ENCODE data around the gene COLEC12.
A peak's percentile ranks its signal among the peaks of the same experiment; 100 is the strongest.

Gene COLEC12

DNA sequence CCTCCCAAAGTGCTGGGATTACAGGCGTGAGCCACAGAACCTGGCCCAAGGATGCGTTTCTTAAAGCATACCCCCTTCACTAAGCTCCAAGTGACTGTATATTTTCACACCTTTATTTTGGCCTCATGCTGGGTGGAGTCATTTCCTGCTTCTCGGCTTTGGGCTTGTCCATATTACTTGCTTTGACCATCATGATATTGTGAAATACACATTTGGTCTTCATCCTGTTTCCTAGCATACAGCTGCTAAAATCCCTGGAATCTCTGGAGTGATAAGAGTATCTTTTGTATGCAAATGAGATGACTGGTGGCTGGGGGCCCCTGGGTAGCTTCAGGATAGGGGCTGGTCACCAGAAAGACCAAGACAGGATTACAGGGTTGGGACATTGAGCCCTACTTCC is 17.6 kb upstream of the COLEC12 start:
- Histone ChIP-seq H3K36me3 (ENCODE audit: control insufficient read depth in 2 of 2, insufficient read depth in 1 of 2, low read length in 2 of 2) (no peaks in the 10 kb centered on the region), H3K4me1 (ENCODE audit: control insufficient read depth, insufficient read depth, low read length) (no peaks in the 10 kb centered on the region; the same call in 1 of the 2 replicates), H3K4me3 (ENCODE audit: low read depth, low read length) (no peak overlapping the region), H3K9me3 (ENCODE audit: control insufficient read depth, insufficient read depth, low read depth, low read length) (no peaks in the 10 kb centered on the region), H3K27ac (ENCODE audit: extremely low read depth, low read depth, low read length) (no peak overlapping the region)
- ChIA-PET POLR2A (no interaction called here), CTCF (interaction anchor here (0.7 to 1.6 kb wide), 6 partner anchors 10 to 231 kb away, joined by 3 to 6 read pairs (median 3); no protein-coding TSS in a partner anchor)
- TF ChIP-seq ZNF776 (tag by site-specific recombination; IDR thresholded peaks at IDR 0.05; ENCODE audit: borderline replicate concordance) (no peak), ZNF513 (tag by site-specific recombination; IDR thresholded peaks at IDR 0.05) (no peak), ZNF132 (tag by site-specific recombination; IDR thresholded peaks at IDR 0.05; ENCODE audit: borderline replicate concordance) (no peak), IKZF3 (tag by site-specific recombination; IDR thresholded peaks at IDR 0.05) (no peak), SCRT2 (tag by site-specific recombination; IDR thresholded peaks at IDR 0.05) (no peak), ZNF433 (tag by site-specific recombination; IDR thresholded peaks at IDR 0.05; ENCODE audit: low read depth) (no peak)

- Histone ChIP-seq H3K4me1 (ENCODE audit: control insufficient read depth, insufficient read depth, low read length) (no peaks in the 10 kb centered on the region; the same call in 1 of the 2 replicates), H3K27ac (ENCODE audit: extremely low read depth, low read depth, low read length) (no peak overlapping the region), H3K36me3 (ENCODE audit: control insufficient read depth in 2 of 2, insufficient read depth in 1 of 2, low read length in 2 of 2) (no peaks in the 10 kb centered on the region), H3K4me3 (ENCODE audit: low read depth, low read length) (no peak overlapping the region), H3K9me3 (ENCODE audit: control insufficient read depth, insufficient read depth, low read depth, low read length) (no peaks in the 10 kb centered on the region)
- TF ChIP-seq BCL6B (tag by site-specific recombination; IDR thresholded peaks at IDR 0.05) (peak; percentile 64; the same call in 1 of the 2 replicates), ZNF266 (tag by site-specific recombination; IDR thresholded peaks at IDR 0.05; ENCODE audit: low read depth) (no peak)
- ChIA-PET CTCF (interaction anchor here (0.7 kb wide), 1 partner anchor 65 kb away, joined by 3 read pairs; the partner anchor contains the start of gene CETN1), POLR2A (no interaction called here)
Measured at GRCh38 chr18:515838-516237, 15.3 kb upstream of the COLEC12 start.

GRCh38 chr18:515156-515815 is 14.8 kb upstream of the COLEC12 start:
- no peaks in the 10 kb centered on the region; the same call in 1 of the 2 replicates for H3K4me1 ChIP-seq (ENCODE audit: control insufficient read depth, insufficient read depth, low read length)
- no peak overlapping the region for H3K27ac ChIP-seq (ENCODE audit: extremely low read depth, low read depth, low read length)
- ChIA-PET CTCF (interaction anchor here (0.7 kb wide), 1 partner anchor 65 kb away, joined by 3 read pairs; the partner anchor contains the start of gene CETN1), POLR2A (no interaction called here)
- no peak overlapping the region for H3K4me3 ChIP-seq (ENCODE audit: low read depth, low read length)
- H3K9me3 ChIP-seq (ENCODE audit: control insufficient read depth, insufficient read depth, low read depth, low read length): no peaks in the 10 kb centered on the region
- TF ChIP-seq ZNF133 (tag by site-specific recombination; IDR thresholded peaks at IDR 0.05) (no peak), BCL11A (tag by site-specific recombination; IDR thresholded peaks at IDR 0.05; ENCODE audit: low read depth) (no peak), ZNF239 (tag by site-specific recombination; IDR thresholded peaks at IDR 0.05) (no peak)
- H3K36me3 ChIP-seq (ENCODE audit: control insufficient read depth in 2 of 2, insufficient read depth in 1 of 2, low read length in 2 of 2): no peaks in the 10 kb centered on the region

GRCh38 chr18:513826-514530 is 13.5 kb upstream of the COLEC12 start:
- H3K4me1 ChIP-seq (ENCODE audit: control insufficient read depth, insufficient read depth, low read length): no peaks in the 10 kb centered on the region; the same call in 1 of the 2 replicates
- no peak overlapping the region for H3K4me3 ChIP-seq (ENCODE audit: low read depth, low read length)
- H3K9me3 ChIP-seq (ENCODE audit: control insufficient read depth, insufficient read depth, low read depth, low read length): no peaks in the 10 kb centered on the region
- no peak for TF ChIP-seq EGR2 (tag by site-specific recombination; IDR thresholded peaks at IDR 0.05; ENCODE audit: low read depth)
- TF ChIP-seq KLF17 (tag by site-specific recombination; IDR thresholded peaks at IDR 0.05): no peak
- H3K36me3 ChIP-seq (ENCODE audit: control insufficient read depth in 2 of 2, insufficient read depth in 1 of 2, low read length in 2 of 2): no peaks in the 10 kb centered on the region
- ChIA-PET POLR2A (interaction anchor here (0.6 kb wide), 1 partner anchor 20 kb away, joined by 3 read pairs; no protein-coding TSS in a partner anchor), CTCF (no interaction called here)
- no peak overlapping the region for H3K27ac ChIP-seq (ENCODE audit: extremely low read depth, low read depth, low read length)

All from HEK293 (cell line).